Measurements from ENCODE around the gene NAALADL2.
A peak's percentile ranks its signal among the peaks of the same experiment; 100 is the strongest.
"Not testable (repeated sequence)": the region's sequence is repeated elsewhere in the genome, so short reads cannot be mapped to it uniquely, and the experiment has no call there.

NAALADL2 gene

GRCh38 chr3:175822766-175823491 lies 963.8 kb downstream of the NAALADL2 start:
- DNase-seq, result not testable (repeated sequence)

GRCh38 chr3:175825016-175825580 lies 966.0 kb downstream of the NAALADL2 start:
- not testable (repeated sequence) for DNase-seq

- DNase-seq, result no peak
These were observed 967.6 kb downstream of the NAALADL2 start for GRCh38 chr3:175826759-175827158.

GRCh38 chr3:175829809-175830208 lies 970.7 kb downstream of the NAALADL2 start:
- peak; percentile 29 for DNase-seq

- DNase-seq, result not testable (repeated sequence)
These were observed 976.6 kb downstream of the NAALADL2 start for GRCh38 chr3:175835763-175836162.

- no peak for DNase-seq
These were observed 977.5 kb downstream of the NAALADL2 start for GRCh38 chr3:175836617-175837016.

GRCh38 chr3:175837962-175838361 lies 978.8 kb downstream of the NAALADL2 start:
- DNase-seq, result no peak

- DNase-seq, result no peak
These were observed 980.4 kb downstream of the NAALADL2 start for GRCh38 chr3:175839366-175840005.

- DNase-seq, result no peak
These were observed 992.4 kb downstream of the NAALADL2 start for GRCh38 chr3:175851541-175851940.

- no peak for DNase-seq
These were observed 993.4 kb downstream of the NAALADL2 start for GRCh38 chr3:175852560-175852959.

- no peak for DNase-seq
These were observed 998.6 kb downstream of the NAALADL2 start for GRCh38 chr3:175857666-175858270.

Data from left hindlimb (tissue), 1 donor.